DOHH2 (cell line): ENCODE results near the gene GLRA1.

Experiments
- EZH2phosphoT487 ChIP-seq: fragments of 200-600 bp; sonication (generic); IDR thresholded peaks from 2 replicates; pipeline ENCODE4 v1.6.1; 2017; ENCODE audit warnings: borderline replicate concordance, mild to moderate bottlenecking, antibody characterized with exemption, low read length, moderate library complexity, mixed read lengths
- TF ChIP-seq, protein P1 (sequence below): fragments of 200-600 bp; sonication (generic); IDR thresholded peaks from one replicate; pipeline ENCODE4 v1.5.1; 2014; ENCODE audit warnings: antibody characterized with exemption, mild to moderate bottlenecking, low read depth, low read length; ENCODE audit not compliant: poor library complexity, severe bottlenecking

- TF ChIP-seq, protein P1, sequence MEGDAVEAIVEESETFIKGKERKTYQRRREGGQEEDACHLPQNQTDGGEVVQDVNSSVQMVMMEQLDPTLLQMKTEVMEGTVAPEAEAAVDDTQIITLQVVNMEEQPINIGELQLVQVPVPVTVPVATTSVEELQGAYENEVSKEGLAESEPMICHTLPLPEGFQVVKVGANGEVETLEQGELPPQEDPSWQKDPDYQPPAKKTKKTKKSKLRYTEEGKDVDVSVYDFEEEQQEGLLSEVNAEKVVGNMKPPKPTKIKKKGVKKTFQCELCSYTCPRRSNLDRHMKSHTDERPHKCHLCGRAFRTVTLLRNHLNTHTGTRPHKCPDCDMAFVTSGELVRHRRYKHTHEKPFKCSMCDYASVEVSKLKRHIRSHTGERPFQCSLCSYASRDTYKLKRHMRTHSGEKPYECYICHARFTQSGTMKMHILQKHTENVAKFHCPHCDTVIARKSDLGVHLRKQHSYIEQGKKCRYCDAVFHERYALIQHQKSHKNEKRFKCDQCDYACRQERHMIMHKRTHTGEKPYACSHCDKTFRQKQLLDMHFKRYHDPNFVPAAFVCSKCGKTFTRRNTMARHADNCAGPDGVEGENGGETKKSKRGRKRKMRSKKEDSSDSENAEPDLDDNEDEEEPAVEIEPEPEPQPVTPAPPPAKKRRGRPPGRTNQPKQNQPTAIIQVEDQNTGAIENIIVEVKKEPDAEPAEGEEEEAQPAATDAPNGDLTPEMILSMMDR, result no peak
- TF ChIP-seq EZH2phosphoT487, result no peak
These were observed 116.0 kb downstream of the GLRA1 start for GRCh38 chr5:151808451-151809169.
